H1 (cell line): ENCODE results near the gene FES. TPM values are rescaled to one million over a fixed set of nuclear protein-coding genes. Genes with fewer than 3 reads are reported as not detected.

Experiments
- CTCF ChIA-PET: fragments of 300-600 bp; sonication (Branson Sonifier 250); formaldehyde crosslinking; loops from one replicate; lab custom pipeline; 2021; ENCODE audit not compliant: partially characterized antibody; lab: Charles Lee
- POLR2A ChIA-PET: fragments of 300-600 bp; sonication (Branson Sonifier 250); formaldehyde crosslinking; loops from one replicate; lab custom pipeline; 2021; ENCODE audit warnings: inconsistent platforms; ENCODE audit not compliant: partially characterized antibody; lab: Charles Lee
- DNase-seq, 2 experiments: peaks; one replicate each; pipeline versions ENCODE4 v3.0.0 to v3.0.0-alpha.2; 2010 to 2022; ENCODE audit warnings: low spot score in 2 of 2, low read depth in 1 of 2, mixed read lengths in 1 of 2
- FAIRE-seq: peaks from 2 replicates; lab custom pipeline; 2011; peaks lifted over from hg19 to GRCh38; lab: Jason Lieb, UNC
- H2AFZ ChIP-seq: 2 replicates; pipeline ENCODE4 v1.8.1; 2012; ENCODE audit warnings: low read length, inconsistent platforms
- H2AK5ac ChIP-seq: 2 replicates; pipeline ENCODE4 v1.6.1; 2013; ENCODE audit warnings: low read depth, low read length
- H2BK120ac ChIP-seq: replicated peaks from 2 replicates; pipeline ENCODE3; 2013; ENCODE audit warnings: low read depth, low read length, inconsistent platforms
- H2BK12ac ChIP-seq: 2 replicates; pipeline ENCODE4 v1.6.1; 2013; ENCODE audit warnings: low read depth, low read length
- H2BK15ac ChIP-seq: 2 replicates; pipeline ENCODE4 v1.6.1; 2013; ENCODE audit warnings: low read length
- H2BK20ac ChIP-seq: 2 replicates; pipeline ENCODE4 v1.6.1; 2013; ENCODE audit warnings: low read length
- H2BK5ac ChIP-seq: 2 replicates; pipeline ENCODE4 v1.6.1; 2013; ENCODE audit warnings: low read depth, low read length
- H3K14ac ChIP-seq: 2 replicates; pipeline ENCODE4 v1.6.1; 2013; ENCODE audit warnings: inconsistent platforms; ENCODE audit not compliant: insufficient read length
- H3K18ac ChIP-seq: 2 replicates; pipeline ENCODE4 v1.6.1; 2013; ENCODE audit warnings: low read length; ENCODE audit errors: extremely low read depth
- H3K23ac ChIP-seq: 2 replicates; pipeline ENCODE4 v1.6.1; 2013; ENCODE audit warnings: inconsistent platforms; ENCODE audit not compliant: insufficient read length
- H3K23me2 ChIP-seq: 2 replicates; pipeline ENCODE4 v1.6.1; 2013; ENCODE audit warnings: low read depth, low read length
- H3K27ac ChIP-seq: 2 replicates; pipeline ENCODE4 v1.6.1; 2011; ENCODE audit warnings: low read depth, low read length, inconsistent platforms
- H3K27me3 ChIP-seq, 4 experiments: replicated peaks in 1 of 4; 1 replicate in 1 of 4; 2 replicates in 3 of 4; pipeline versions ENCODE4 v1.6.1 to v1.8.1; 2011 to 2013; ENCODE audit warnings: low read length in 3 of 4, mild to moderate bottlenecking in 3 of 4, inconsistent platforms in 2 of 4, mixed read lengths in 2 of 4, moderate library complexity in 1 of 4; ENCODE audit not compliant: control insufficient read depth in 3 of 4, insufficient read depth in 3 of 4; ENCODE audit errors: extremely low read depth in 1 of 4
- H3K36me3 ChIP-seq, 4 experiments: 2 replicates each; pipeline versions ENCODE4 v1.6.1 to v1.8.1; 2011 to 2013; ENCODE audit warnings: mild to moderate bottlenecking in 4 of 4, low read length in 3 of 4, moderate library complexity in 2 of 4, control low read depth in 1 of 4, inconsistent platforms in 1 of 4; ENCODE audit not compliant: insufficient read depth in 4 of 4, control insufficient read depth in 2 of 4
- H3K4ac ChIP-seq: replicated peaks from 2 replicates; pipeline ENCODE3; 2013; ENCODE audit warnings: low read length, low read depth, mixed read lengths, inconsistent platforms; ENCODE audit not compliant: insufficient read length
- H3K4me1 ChIP-seq, 4 experiments: replicated peaks in 1 of 4; 1 replicate in 1 of 4; 2 replicates in 3 of 4; pipeline versions ENCODE4 v1.6.1 to v1.8.1; 2011 to 2013; ENCODE audit warnings: low read length in 3 of 4, inconsistent platforms in 2 of 4, mixed read lengths in 1 of 4; ENCODE audit not compliant: insufficient read depth in 4 of 4, control insufficient read depth in 3 of 4
- H3K4me2 ChIP-seq, 2 experiments: 2 replicates each; pipeline versions ENCODE4 v1.6.1 to v1.8.1; 2011 to 2013; ENCODE audit warnings: low read depth in 2 of 2, low read length in 2 of 2, control low read depth in 1 of 2, inconsistent platforms in 1 of 2, mild to moderate bottlenecking in 1 of 2; ENCODE audit not compliant: insufficient read depth in 1 of 2
- H3K4me3 ChIP-seq, 4 experiments: fragments of 200-600, 300-600 bp in 1 of 4; sonication (generic), shearing (Covaris generic), sonication (Bioruptor Twin) in 1 of 4; 2 replicates each; pipeline versions ENCODE4 v1.5.1 to v1.8.1; 2011 to 2016; ENCODE audit warnings: low read length in 4 of 4, low read depth in 3 of 4, control low read depth in 2 of 4, inconsistent platforms in 2 of 4, mild to moderate bottlenecking in 2 of 4, mixed read lengths in 1 of 4, moderate library complexity in 1 of 4; ENCODE audit not compliant: insufficient read depth in 2 of 4; ENCODE audit errors: extremely low read depth in 1 of 4
- H3K56ac ChIP-seq: replicated peaks from 2 replicates; pipeline ENCODE3; 2013; ENCODE audit warnings: low read depth, mild to moderate bottlenecking, mixed read lengths, low read length, inconsistent platforms; ENCODE audit not compliant: insufficient read length
- H3K79me1 ChIP-seq: 2 replicates; pipeline ENCODE4 v1.6.1; 2013; ENCODE audit warnings: low read depth, low read length, control low read depth
- H3K79me2 ChIP-seq, 2 experiments: 2 replicates each; pipeline versions ENCODE4 v1.6.1 to v1.8.1; 2012 to 2013; ENCODE audit warnings: low read length in 2 of 2, mild to moderate bottlenecking in 2 of 2, inconsistent platforms in 1 of 2; ENCODE audit not compliant: insufficient read depth in 2 of 2, control insufficient read depth in 1 of 2
- H3K9ac ChIP-seq, 4 experiments: replicated peaks in 1 of 4; 1 replicate in 1 of 4; 2 replicates in 3 of 4; pipeline versions ENCODE4 v1.6.1 to v1.8.1; 2011 to 2013; ENCODE audit warnings: low read depth in 3 of 4, low read length in 3 of 4, control low read depth in 2 of 4, mild to moderate bottlenecking in 2 of 4, moderate library complexity in 2 of 4, inconsistent platforms in 1 of 4; ENCODE audit errors: extremely low read depth in 1 of 4
- H3K9me3 ChIP-seq, 2 experiments: 2 replicates each; pipeline versions ENCODE4 v1.6.1 to v1.8.1; 2012 to 2013; ENCODE audit warnings: mild to moderate bottlenecking in 2 of 2, moderate library complexity in 2 of 2, control low read depth in 1 of 2, inconsistent platforms in 1 of 2, low read depth in 1 of 2, low read length in 1 of 2, mixed read lengths in 1 of 2; ENCODE audit not compliant: insufficient read depth in 2 of 2
- H4K20me1 ChIP-seq, 2 experiments: replicated peaks in 1 of 2; 2 replicates each; pipeline versions ENCODE3 to v1.8.1; 2011 to 2013; ENCODE audit warnings: inconsistent platforms in 2 of 2, low read length in 2 of 2, mild to moderate bottlenecking in 1 of 2; ENCODE audit not compliant: insufficient read depth in 2 of 2, control insufficient read depth in 1 of 2
- H4K5ac ChIP-seq: 2 replicates; pipeline ENCODE4 v1.6.1; 2013; ENCODE audit warnings: low read length, low read depth, mixed read lengths, inconsistent platforms; ENCODE audit not compliant: insufficient read length
- H4K8ac ChIP-seq: 2 replicates; pipeline ENCODE4 v1.8.0; 2013; ENCODE audit warnings: mild to moderate bottlenecking, moderate library complexity, low read length, inconsistent platforms; ENCODE audit not compliant: insufficient read depth; ENCODE audit errors: extremely low read depth
- H4K91ac ChIP-seq: replicated peaks from 2 replicates; pipeline ENCODE3; 2013; ENCODE audit warnings: low read length, mixed read lengths, inconsistent platforms; ENCODE audit not compliant: insufficient read length
- ASH2L ChIP-seq: fragments of 200-600, 300-600 bp; sonication (generic); IDR thresholded peaks from one replicate; pipeline ENCODE4 v1.7.1; 2017; ENCODE audit warnings: low read length
- BCL11A ChIP-seq, 2 experiments: IDR thresholded peaks; one replicate each; pipeline ENCODE4 v1.6.1; 2011; ENCODE audit warnings: low read depth in 2 of 2, low read length in 2 of 2, mild to moderate bottlenecking in 2 of 2
- BRCA1 ChIP-seq: IDR thresholded peaks from 2 replicates; pipeline ENCODE4 v1.6.1; 2012; ENCODE audit warnings: low read depth, low read length, improper control_type of control experiment
- MAFK ChIP-seq: IDR thresholded peaks from 2 replicates; pipeline ENCODE4 v1.6.1; 2012; ENCODE audit warnings: low read depth, mild to moderate bottlenecking, improper control_type of control experiment, low read length
- NANOG ChIP-seq: IDR thresholded peaks from 2 replicates; pipeline ENCODE4 v1.6.1; 2011; ENCODE audit warnings: low read length, low read depth, mild to moderate bottlenecking, inconsistent platforms; ENCODE audit not compliant: insufficient read depth, poor library complexity, severe bottlenecking
- RFX5 ChIP-seq: IDR thresholded peaks from 2 replicates; pipeline ENCODE4 v1.6.1; 2011; ENCODE audit warnings: low read depth, low read length, improper control_type of control experiment, borderline replicate concordance
- RNF2 ChIP-seq: fragments of 200-900, 300-1000 bp; sonication (generic); IDR thresholded peaks from 2 replicates; pipeline ENCODE4 v1.7.1; 2016; ENCODE audit warnings: borderline replicate concordance, low read depth, mild to moderate bottlenecking, antibody characterized with exemption, low read length; ENCODE audit not compliant: poor library complexity, severe bottlenecking; ENCODE audit errors: missing control alignments
- TBP ChIP-seq: IDR thresholded peaks from 2 replicates; pipeline ENCODE4 v1.6.1; 2011; ENCODE audit warnings: low read depth, low read length, improper control_type of control experiment
- WGBS, 2 experiments: shearing (Covaris generic) in 1 of 2; methylation state at CpG; one replicate each; pipeline versions ENCODE4 v1.1.6 to v1.1.7; 2013 to 2015; ENCODE audit warnings: low lambda C conversion rate in 2 of 2, mixed read lengths in 2 of 2, inconsistent platforms in 1 of 2, low coverage in 1 of 2, missing lambda C conversion rate in 1 of 2; ENCODE audit not compliant: insufficient replicate concordance in 2 of 2, insufficient coverage in 1 of 2, insufficient read length in 1 of 2; ENCODE audit errors: extremely low coverage in 1 of 2, missing lambda C conversion rate in 1 of 2; 5-methylcytosine and 5-hydroxymethylcytosine counted together
- polyA plus RNA-seq, 7 experiments: library from polyadenylated mRNA; depleted of rRNA in 3 of 7; stranded (reverse) in 5 of 7; unstranded in 2 of 7; fragments of >200 nt in 5 of 7; fragments of 200-250 nt in 2 of 7; gene quantifications; 1 replicate in 5 of 7; 2 replicates in 1 of 7; 4 replicates in 1 of 7; pipeline versions ENCODE4 v1.2.1 to v1.2.3, GENCODE V29; 2011 to 2013; ENCODE audit warnings: missing spikeins in 2 of 7, mixed read lengths in 2 of 7
- total RNA-seq: library from RNA; stranded (reverse); fragmentation: NEBNext Ultra II Directional; extraction: Animal tissue kit (Norgen Biotek cat#: 25700); gene quantifications from 2 replicates; pipeline ENCODE4 v1.2.1, GENCODE V29; 2021

FES gene
- total and polyA plus RNA-seq, 2 of the 8 experiments (the other 6 are each of a cell fraction or from before 2014, with no cell fraction given): 8.5 to 8.6 TPM

DNA sequence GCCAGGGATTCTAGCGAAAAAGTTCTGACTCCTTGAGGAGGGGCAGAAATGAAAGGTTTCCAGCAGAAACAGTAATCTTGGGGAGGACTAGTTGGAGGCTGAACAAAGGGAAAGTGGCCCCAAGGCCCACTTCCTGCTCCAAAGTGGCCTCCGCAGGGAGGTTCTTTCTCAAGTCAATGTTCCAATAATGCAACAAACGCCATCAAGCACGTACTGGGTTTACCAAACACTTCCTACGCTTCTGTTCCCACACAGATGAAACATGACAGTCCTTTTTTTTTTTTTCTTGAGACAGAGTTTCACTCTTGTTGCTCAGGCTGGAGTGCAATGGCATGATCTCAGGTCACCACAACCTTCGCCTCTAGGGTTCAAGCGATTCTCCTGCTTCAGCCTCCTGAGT lies 60.8 kb downstream of the FES start:
- Histone ChIP-seq H3K4me2 (no peak overlapping the region), H2AK5ac (no peak overlapping the region), H2BK120ac (no peak overlapping the region), H2BK15ac (no peak overlapping the region), H3K9ac (no peak overlapping the region), H3K4ac (no peak overlapping the region), H3K18ac (no peak overlapping the region), H2BK5ac (no peak overlapping the region), H3K4me1 (no peaks in the 10 kb centered on the region), H3K27me3 (no peaks in the 10 kb centered on the region), H3K27ac (no peak overlapping the region), H2AFZ (no peak overlapping the region), H3K36me3 (peaks cover 20 to 76% (median 43%) of the 10 kb centered on the region in 4 experiments), H4K20me1 (peaks cover 2 to 4% of the 10 kb centered on the region in 2 experiments), H3K23ac (no peak overlapping the region), H3K14ac (no peak overlapping the region), H3K79me2 (no peaks in the 10 kb centered on the region), H3K9me3 (no peaks in the 10 kb centered on the region), H4K5ac (no peak overlapping the region), H3K23me2 (no peaks in the 10 kb centered on the region), H2BK20ac (no peak overlapping the region), H2BK12ac (no peak overlapping the region), H3K56ac (no peak overlapping the region), H4K8ac (no peak overlapping the region), H3K79me1 (no peaks in the 10 kb centered on the region), H3K4me3 (no peak overlapping the region), H4K91ac (no peak overlapping the region)
- no peak for TF ChIP-seq RNF2
- no peak for TF ChIP-seq NANOG
- TF ChIP-seq MAFK: no peak
- TF ChIP-seq RFX5: no peak
- TF ChIP-seq BRCA1: no peak
- TF ChIP-seq BCL11A (IDR thresholded peaks at IDR 0.05; ENCODE audit: low read depth in 2 of 2, low read length in 2 of 2): no peak
- TF ChIP-seq TBP: no peak
- TF ChIP-seq ASH2L: no peak
- WGBS, 2 experiments: 94% methylated on average over 7 of the region's 7 CpGs; no CpG with 5 or more reads in 1 of the 2 experiments
- DNase-seq: no peak
- POLR2A ChIA-PET: interaction anchor here (1.2 to 1.3 kb wide), 2 partner anchors 10 to 17 kb away, joined by 3 to 6 read pairs; partner anchors contain the start of gene UNC45A
- no peak for FAIRE-seq
- CTCF ChIA-PET: interaction anchor here (0.6 to 20.7 kb wide), 4 partner anchors 9 to 49 kb away, joined by 3 to 306 read pairs (median 23); partner anchors contain the start of genes HDDC3, RCCD1 and UNC45A
